H1 (cell line): ENCODE measurements around the gene FEV.

Experiments used
- ATF3 ChIP-seq: IDR thresholded peaks from 2 replicates; pipeline ENCODE4 v1.6.1; 2011; ENCODE audit warnings: low read depth, mild to moderate bottlenecking, low read length; ENCODE audit not compliant: insufficient read depth
- CBX8 ChIP-seq: fragments of 300-800, 300-1000 bp; sonication (generic); IDR thresholded peaks from 2 replicates; pipeline ENCODE4 v1.7.1; 2016; ENCODE audit warnings: low read depth, low read length, borderline replicate concordance
- CEBPB ChIP-seq: IDR thresholded peaks from 2 replicates; pipeline ENCODE4 v1.6.1; 2012; ENCODE audit warnings: low read depth, low read length
- CREB1 ChIP-seq: IDR thresholded peaks from 2 replicates; pipeline ENCODE4 v1.6.1; 2012; ENCODE audit warnings: inconsistent platforms
- EZH2 ChIP-seq: fragments of 200-600 bp; sonication (generic); IDR thresholded peaks from 2 replicates; pipeline ENCODE4 v1.7.1; 2012; ENCODE audit warnings: low read depth, mild to moderate bottlenecking, moderate library complexity, low read length, inconsistent platforms; ENCODE audit not compliant: severe bottlenecking
- GABPA ChIP-seq: IDR thresholded peaks from 2 replicates; pipeline ENCODE4 v1.6.1; 2011; ENCODE audit warnings: mild to moderate bottlenecking, low read length, moderate library complexity, borderline replicate concordance; ENCODE audit not compliant: insufficient read depth
- KDM4A ChIP-seq: IDR thresholded peaks from one replicate; pipeline ENCODE4 v1.7.1; 2012; ENCODE audit warnings: low read depth, mild to moderate bottlenecking, moderate library complexity, low read length, inconsistent platforms; ENCODE audit not compliant: severe bottlenecking
- KDM5A ChIP-seq: fragments of 200-600 bp; IDR thresholded peaks from 2 replicates; pipeline ENCODE4 v1.7.1; 2012; ENCODE audit warnings: mild to moderate bottlenecking, low read length, inconsistent platforms, mixed read lengths
- POLR2A ChIP-seq, 2 experiments: IDR thresholded peaks; 1 replicate in 1 of 2; 2 replicates in 1 of 2; pipeline ENCODE4 v1.6.1; 2011; ENCODE audit warnings: low read depth in 2 of 2, low read length in 2 of 2, mild to moderate bottlenecking in 2 of 2; ENCODE audit errors: control extremely low read depth in 1 of 2
- POLR2AphosphoS5 ChIP-seq: IDR thresholded peaks from 2 replicates; pipeline ENCODE4 v1.6.1; 2011; ENCODE audit warnings: low read depth, low read length
- RBBP5 ChIP-seq: IDR thresholded peaks from 2 replicates; pipeline ENCODE4 v1.7.1; 2012; ENCODE audit warnings: low read depth, mild to moderate bottlenecking, inconsistent platforms, low read length, moderate library complexity, borderline replicate concordance
- SP1 ChIP-seq: IDR thresholded peaks from 2 replicates; pipeline ENCODE4 v1.6.1; 2011; ENCODE audit warnings: low read depth, low read length
- YY1 ChIP-seq: IDR thresholded peaks from 2 replicates; pipeline ENCODE4 v1.6.1; 2011; ENCODE audit warnings: low read depth, mild to moderate bottlenecking, low read length
- TF ChIP-seq, protein P1 (sequence below), 3 experiments: IDR thresholded peaks; 1 replicate in 2 of 3; 2 replicates in 1 of 3; pipeline versions ENCODE4 v1.5.1 to v1.6.1; 2011; ENCODE audit warnings: low read length in 3 of 3, mild to moderate bottlenecking in 3 of 3, inconsistent platforms in 2 of 3, low read depth in 1 of 3, moderate library complexity in 1 of 3; ENCODE audit not compliant: insufficient read depth in 1 of 3; ENCODE audit errors: control extremely low read depth in 1 of 3

DNA sequence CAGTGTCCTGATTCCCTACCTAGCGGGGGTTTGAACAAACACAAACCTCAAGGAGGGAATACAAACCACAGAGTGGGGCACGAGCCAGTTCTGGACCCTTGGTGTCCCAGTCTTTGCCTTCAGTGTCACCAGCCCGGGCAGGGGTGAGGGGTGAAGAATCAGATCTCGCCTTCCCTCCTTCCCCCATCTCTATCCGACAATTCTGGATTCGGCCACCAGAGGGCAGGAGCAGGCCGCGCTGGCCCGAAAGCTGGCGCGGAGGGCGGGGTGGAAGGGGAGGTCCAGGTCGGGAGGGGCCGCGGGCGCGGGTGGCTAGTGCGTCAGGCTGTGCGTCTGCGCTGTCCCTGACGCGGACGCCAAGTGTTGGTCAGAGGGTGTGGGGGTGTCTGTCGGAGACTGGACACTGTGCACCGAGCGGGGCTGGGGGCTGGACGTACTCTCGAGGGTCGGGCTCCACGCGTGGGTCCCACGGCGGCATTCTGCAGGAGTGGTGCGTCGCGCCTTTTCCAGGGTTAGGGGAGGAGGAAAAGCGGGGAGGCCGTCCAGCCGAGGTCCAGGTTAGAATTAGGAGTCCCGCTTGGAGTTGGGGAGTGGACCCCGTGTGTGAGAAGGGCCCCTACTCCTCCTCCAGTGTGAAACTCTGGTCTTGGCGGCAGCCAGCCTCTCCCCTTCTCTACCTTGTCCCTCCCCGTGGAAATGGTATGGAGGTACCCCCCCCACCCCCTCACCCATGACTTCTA lies 11.2 kb upstream of the FEV start:
- TF ChIP-seq, protein P1, sequence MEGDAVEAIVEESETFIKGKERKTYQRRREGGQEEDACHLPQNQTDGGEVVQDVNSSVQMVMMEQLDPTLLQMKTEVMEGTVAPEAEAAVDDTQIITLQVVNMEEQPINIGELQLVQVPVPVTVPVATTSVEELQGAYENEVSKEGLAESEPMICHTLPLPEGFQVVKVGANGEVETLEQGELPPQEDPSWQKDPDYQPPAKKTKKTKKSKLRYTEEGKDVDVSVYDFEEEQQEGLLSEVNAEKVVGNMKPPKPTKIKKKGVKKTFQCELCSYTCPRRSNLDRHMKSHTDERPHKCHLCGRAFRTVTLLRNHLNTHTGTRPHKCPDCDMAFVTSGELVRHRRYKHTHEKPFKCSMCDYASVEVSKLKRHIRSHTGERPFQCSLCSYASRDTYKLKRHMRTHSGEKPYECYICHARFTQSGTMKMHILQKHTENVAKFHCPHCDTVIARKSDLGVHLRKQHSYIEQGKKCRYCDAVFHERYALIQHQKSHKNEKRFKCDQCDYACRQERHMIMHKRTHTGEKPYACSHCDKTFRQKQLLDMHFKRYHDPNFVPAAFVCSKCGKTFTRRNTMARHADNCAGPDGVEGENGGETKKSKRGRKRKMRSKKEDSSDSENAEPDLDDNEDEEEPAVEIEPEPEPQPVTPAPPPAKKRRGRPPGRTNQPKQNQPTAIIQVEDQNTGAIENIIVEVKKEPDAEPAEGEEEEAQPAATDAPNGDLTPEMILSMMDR (IDR thresholded peaks at IDR 0.05; ENCODE audit: control extremely low read depth in 1 of 3, insufficient read depth in 1 of 3, low read depth in 1 of 3, low read length in 3 of 3): peak in 2 of 3 experiments; percentile 88; a peak in 3 of 4 replicates
- TF ChIP-seq CEBPB (no peak), KDM4A (peak; percentile 15), SP1 (no peak), GABPA (no peak), KDM5A (no peak), CBX8 (no peak), POLR2A (IDR thresholded peaks at IDR 0.05; ENCODE audit: control extremely low read depth in 1 of 2, low read depth in 2 of 2, low read length in 2 of 2) (no peak), EZH2 (peak; percentile 12), POLR2AphosphoS5 (no peak), ATF3 (no peak), RBBP5 (no peak), YY1 (no peak), CREB1 (peak; percentile 92)
